Parathyroid adenoma (tissue), 2 donors: ENCODE measurements around the gene SETX.

Experiments used
- H2AFZ ChIP-seq: fragments of 300-600 bp; sonication (generic); one replicate; pipeline ENCODE4 v1.7.0; 2017; ENCODE audit warnings: antibody characterized with exemption, mild to moderate bottlenecking
- H3K27ac ChIP-seq: fragments of 300-600 bp; sonication (generic); one replicate; pipeline ENCODE4 v1.7.0; 2017
- H3K27me3 ChIP-seq: fragments of 300-600 bp; sonication (generic); one replicate; pipeline ENCODE4 v1.7.0; 2017; ENCODE audit warnings: low read length; ENCODE audit not compliant: control insufficient read depth, insufficient read depth
- H3K36me3 ChIP-seq: fragments of 300-600 bp; sonication (generic); one replicate; pipeline ENCODE4 v1.7.0; 2017; ENCODE audit warnings: low read length; ENCODE audit not compliant: control insufficient read depth, insufficient read depth
- H3K4me1 ChIP-seq: fragments of 300-600 bp; sonication (generic); one replicate; pipeline ENCODE4 v1.7.0; 2017; ENCODE audit warnings: control low read depth
- H3K4me2 ChIP-seq: fragments of 300-600 bp; sonication (generic); one replicate; pipeline ENCODE4 v1.7.0; 2017; ENCODE audit warnings: low read length
- H3K4me3 ChIP-seq: fragments of 300-600 bp; sonication (generic); one replicate; pipeline ENCODE4 v1.7.0; 2017; ENCODE audit warnings: low read depth, low read length
- H3K79me2 ChIP-seq: fragments of 300-600 bp; sonication (generic); one replicate; pipeline ENCODE4 v1.7.0; 2017; ENCODE audit warnings: control low read depth
- H3K9ac ChIP-seq: fragments of 300-600 bp; sonication (generic); one replicate; pipeline ENCODE4 v1.7.0; 2017; ENCODE audit warnings: mild to moderate bottlenecking
- H3K9me3 ChIP-seq: fragments of 300-600 bp; sonication (generic); one replicate; pipeline ENCODE4 v1.7.0; 2017; ENCODE audit warnings: low read length; ENCODE audit not compliant: control insufficient read depth
- CTCF ChIP-seq: fragments of 300-600 bp; sonication (generic); IDR thresholded peaks from one replicate; pipeline ENCODE4 v1.7.0; 2017; ENCODE audit warnings: antibody characterized with exemption, mild to moderate bottlenecking
- donor health status: primary hyperparathyroidism.

The SETX gene

GRCh38 chr9:132230605-132231004 is 124.2 kb downstream of the SETX start:
- no peaks in the 10 kb centered on the region for H3K9me3 ChIP-seq
- no peak overlapping the region for H2AFZ ChIP-seq
- H3K4me1 ChIP-seq, result no peaks in the 10 kb centered on the region
- no peaks in the 10 kb centered on the region for H3K36me3 ChIP-seq
- no peak overlapping the region for H3K4me3 ChIP-seq
- no peak for TF ChIP-seq CTCF
- no peaks in the 10 kb centered on the region for H3K79me2 ChIP-seq
- H3K4me2 ChIP-seq, result no peak overlapping the region
- H3K9ac ChIP-seq, result no peak overlapping the region
- no peak overlapping the region for H3K27ac ChIP-seq
- H3K27me3 ChIP-seq, result no peaks in the 10 kb centered on the region

DNA sequence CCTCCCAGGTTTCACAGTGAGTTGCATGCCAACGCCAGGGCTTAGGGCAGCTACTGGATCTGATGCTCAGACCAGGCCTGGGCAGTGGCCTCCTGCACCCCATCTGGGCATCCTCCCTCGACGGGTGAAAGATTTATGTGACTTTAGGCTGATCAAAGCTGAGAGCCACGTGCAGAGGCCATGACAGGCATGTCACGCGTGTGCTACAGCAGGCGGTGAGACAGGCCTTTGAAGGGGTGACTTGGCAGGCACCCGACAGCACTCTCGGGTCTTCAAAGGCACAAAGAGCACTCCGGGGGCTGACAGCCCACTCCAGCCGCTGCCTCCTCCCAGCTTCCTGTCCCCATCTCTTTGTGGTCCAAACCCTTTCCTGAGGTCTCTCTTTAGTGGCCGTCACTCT is 126.7 kb downstream of the SETX start:
- Histone ChIP-seq H3K4me1 (no peaks in the 10 kb centered on the region), H3K79me2 (no peaks in the 10 kb centered on the region), H3K9ac (no peak overlapping the region), H3K4me2 (no peak overlapping the region), H3K36me3 (no peaks in the 10 kb centered on the region), H3K27ac (no peak overlapping the region), H3K4me3 (no peak overlapping the region), H3K27me3 (no peaks in the 10 kb centered on the region), H2AFZ (no peak overlapping the region), H3K9me3 (no peaks in the 10 kb centered on the region)
- TF ChIP-seq CTCF, result no peak

DNA sequence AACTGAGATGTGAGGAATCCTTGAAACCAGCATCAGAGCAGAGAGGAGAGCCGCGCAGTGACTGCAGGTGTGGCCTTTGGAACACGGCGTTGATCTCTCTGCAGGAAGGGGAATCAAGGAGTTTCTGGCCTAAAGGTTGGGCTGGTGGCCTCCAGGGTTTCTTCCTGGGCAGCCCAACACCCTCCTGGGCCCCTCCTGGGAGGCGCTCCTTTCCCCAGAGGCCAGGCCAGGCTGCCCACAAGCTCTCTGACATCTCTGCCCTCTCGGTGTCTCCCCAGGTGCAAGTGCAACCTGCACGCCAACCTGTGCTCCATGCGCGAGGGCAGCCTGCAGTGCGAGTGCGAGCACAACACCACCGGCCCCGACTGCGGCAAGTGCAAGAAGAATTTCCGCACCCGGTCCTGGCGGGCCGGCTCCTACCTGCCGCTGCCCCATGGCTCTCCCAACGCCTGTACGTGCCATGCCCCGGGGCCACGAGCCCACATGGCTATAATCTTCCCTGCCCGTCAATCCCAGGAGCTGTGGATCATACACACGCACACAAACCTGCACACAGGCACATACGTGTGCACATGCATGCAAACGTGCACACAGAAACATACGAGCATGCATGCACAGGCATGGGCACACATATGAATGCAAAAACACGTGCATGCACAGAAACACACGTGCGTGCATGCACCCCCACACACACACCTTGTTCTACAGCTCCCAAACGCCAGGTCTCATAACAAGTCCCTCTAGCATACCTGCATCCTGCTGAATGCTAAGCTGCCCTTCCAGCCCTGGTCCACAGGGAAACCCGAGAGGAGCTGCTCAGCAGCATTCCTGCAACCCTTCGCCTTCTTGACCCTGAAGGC is 128.0 kb downstream of the SETX start:
- Histone ChIP-seq H3K4me2 (no peak overlapping the region), H3K4me3 (no peak overlapping the region), H3K79me2 (no peaks in the 10 kb centered on the region), H3K27me3 (no peaks in the 10 kb centered on the region), H3K27ac (no peak overlapping the region), H3K36me3 (no peaks in the 10 kb centered on the region), H3K9ac (no peak overlapping the region), H2AFZ (no peak overlapping the region), H3K9me3 (no peaks in the 10 kb centered on the region), H3K4me1 (no peaks in the 10 kb centered on the region)
- no peak for TF ChIP-seq CTCF

- H3K9ac ChIP-seq, result no peak overlapping the region
- no peaks in the 10 kb centered on the region for H3K36me3 ChIP-seq
- H3K4me2 ChIP-seq, result no peak overlapping the region
- no peak overlapping the region for H3K4me3 ChIP-seq
- H3K4me1 ChIP-seq, result no peaks in the 10 kb centered on the region
- H2AFZ ChIP-seq, result no peak overlapping the region
- H3K27ac ChIP-seq, result no peak overlapping the region
- no peak for TF ChIP-seq CTCF
- H3K27me3 ChIP-seq, result no peaks in the 10 kb centered on the region
- no peaks in the 10 kb centered on the region for H3K9me3 ChIP-seq
- H3K79me2 ChIP-seq, result no peaks in the 10 kb centered on the region
Observed at GRCh38 chr9:132224645-132225044, 130.1 kb downstream of the SETX start.

DNA sequence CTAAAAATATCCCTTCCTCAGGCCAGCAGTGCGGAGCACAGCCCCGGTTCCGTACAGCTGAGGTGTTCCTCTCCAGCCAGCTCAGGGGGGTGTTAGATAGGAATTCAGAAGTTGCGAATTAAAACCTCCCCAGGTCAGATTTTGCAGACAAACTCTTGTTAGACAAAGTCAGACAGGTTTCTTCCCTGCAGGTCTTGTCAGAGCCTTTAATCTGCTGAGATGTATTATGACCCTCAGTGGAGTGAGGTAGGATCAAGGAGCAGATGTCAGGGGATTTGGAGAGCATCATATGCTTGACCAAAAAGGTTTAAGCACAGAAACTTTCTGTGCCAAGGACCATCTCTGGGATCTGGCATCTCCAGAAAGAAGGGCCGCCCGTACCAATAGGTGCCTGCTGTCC is 132.8 kb downstream of the SETX start:
- Histone ChIP-seq H3K27me3 (no peaks in the 10 kb centered on the region), H3K79me2 (no peaks in the 10 kb centered on the region), H3K36me3 (no peaks in the 10 kb centered on the region), H3K4me2 (no peak overlapping the region), H3K4me1 (no peaks in the 10 kb centered on the region), H2AFZ (no peak overlapping the region), H3K4me3 (no peak overlapping the region), H3K9me3 (no peaks in the 10 kb centered on the region), H3K9ac (no peak overlapping the region), H3K27ac (no peak overlapping the region)
- no peak for TF ChIP-seq CTCF
